Lower lobe of right lung (tissue), 2 donors: Measurements from ENCODE around the gene SEC22A. TPM values are rescaled to one million over a fixed set of nuclear protein-coding genes. Genes with fewer than 3 reads are reported as not detected.
"Not testable (repeated sequence)": the region's sequence is repeated elsewhere in the genome, so short reads cannot be mapped to it uniquely, and the experiment has no call there.

ENCODE experiments used
- ATAC-seq, 2 donors: fragments of 200-7000 bp; cut with Tn5 transposase; one replicate each; pipeline ENCODE4 v1.9.1; 2020 to 2022; ENCODE audit warnings: mild to moderate bottlenecking in 2 of 2, moderate library complexity in 2 of 2
- DNase-seq: peaks from one replicate; pipeline ENCODE4 v3.0.0-alpha.2; 2020
- H3K27ac ChIP-seq: fragments of 200-600 bp; one replicate; pipeline ENCODE4 v1.8.0; 2022
- H3K27me3 ChIP-seq: fragments of 200-600 bp; one replicate; pipeline ENCODE4 v1.8.0; 2022; ENCODE audit warnings: low read depth
- H3K36me3 ChIP-seq: fragments of 200-600 bp; one replicate; pipeline ENCODE4 v1.8.0; 2022; ENCODE audit warnings: mild to moderate bottlenecking
- H3K4me1 ChIP-seq: fragments of 200-600 bp; one replicate; pipeline ENCODE4 v1.8.0; 2022
- H3K4me3 ChIP-seq: fragments of 200-600 bp; one replicate; pipeline ENCODE4 v1.8.0; 2022; ENCODE audit warnings: mild to moderate bottlenecking
- H3K9me3 ChIP-seq: fragments of 200-600 bp; one replicate; pipeline ENCODE4 v1.8.0; 2022
- CTCF ChIP-seq: fragments of 200-600 bp; IDR thresholded peaks from one replicate; pipeline ENCODE4 v1.8.0; 2022; ENCODE audit warnings: antibody characterized with exemption, mild to moderate bottlenecking
- intact Hi-C: fragments of 100-400 bp; cut with DNase I; formaldehyde crosslinking; loops from one replicate; pipeline ENCODE4 v1.11.0; 2022
- total RNA-seq: library from RNA; stranded (reverse); fragmentation: NEBNext Ultra II Directional; extraction: Animal tissue kit (Norgen Biotek cat#: 25700); gene quantifications from one replicate; pipeline ENCODE4 v1.2.1, GENCODE V29; 2021
- donor health status: DM: no; HTN: yes; CAD: no; lungs with severe emphysema.

Gene SEC22A
- total RNA-seq, 1 donor from 2014 or later: 15.5 TPM

- Histone ChIP-seq H3K4me1 (peaks cover 17% of the 10 kb centered on the region), H3K36me3 (no peaks in the 10 kb centered on the region), H3K9me3 (no peaks in the 10 kb centered on the region), H3K4me3 (peak overlapping the region; percentile 94), H3K27me3 (no peaks in the 10 kb centered on the region), H3K27ac (peak overlapping the region; percentile 91)
- TF ChIP-seq CTCF: no peak
- DNase-seq (no peak), ATAC-seq (no peak)
- intact Hi-C loops: no loop called here
These were observed 553 bp upstream of the SEC22A start for GRCh38 chr3:123201223-123201556.

GRCh38 chr3:123202451-123202850 lies 708 bp downstream of the SEC22A start:
- Histone ChIP-seq H3K9me3 (no peaks in the 10 kb centered on the region), H3K4me3 (peak overlapping the region; percentile 94), H3K36me3 (no peaks in the 10 kb centered on the region), H3K27ac (peak overlapping the region; percentile 91), H3K4me1 (peaks cover 17% of the 10 kb centered on the region), H3K27me3 (no peaks in the 10 kb centered on the region)
- intact Hi-C loops: no loop called here
- TF ChIP-seq CTCF: no peak
- ATAC-seq (no peak), DNase-seq (no peak)

GRCh38 chr3:123218990-123219389 lies 17.2 kb downstream of the SEC22A start:
- DNase-seq (no peak), ATAC-seq (no peak)
- intact Hi-C loops: no loop called here
- peaks cover 13% of the 10 kb centered on the region for H3K36me3 ChIP-seq
- no peak overlapping the region for H3K4me3 ChIP-seq
- no peaks in the 10 kb centered on the region for H3K27me3 ChIP-seq
- no peaks in the 10 kb centered on the region for H3K9me3 ChIP-seq
- H3K27ac ChIP-seq: no peak overlapping the region
- no peak for TF ChIP-seq CTCF
- no peaks in the 10 kb centered on the region for H3K4me1 ChIP-seq

GRCh38 chr3:123221369-123221768 lies 19.6 kb downstream of the SEC22A start:
- intact Hi-C loops, H3K4me3 ChIP-seq, H3K9me3 ChIP-seq, H3K27me3 ChIP-seq, ATAC-seq, H3K27ac ChIP-seq, H3K4me1 ChIP-seq, DNase-seq: not testable (repeated sequence)
- H3K36me3 ChIP-seq: peaks cover 23% of the 10 kb centered on the region

GRCh38 chr3:123225016-123225415 lies 23.3 kb downstream of the SEC22A start:
- H3K4me1 ChIP-seq: no peaks in the 10 kb centered on the region
- peaks cover 19% of the 10 kb centered on the region for H3K36me3 ChIP-seq
- H3K27me3 ChIP-seq: no peaks in the 10 kb centered on the region
- no peak overlapping the region for H3K4me3 ChIP-seq
- peaks cover 12% of the 10 kb centered on the region for H3K9me3 ChIP-seq
- TF ChIP-seq CTCF: no peak
- no peak for DNase-seq
- no peak for ATAC-seq
- intact Hi-C loops: no loop called here
- no peak overlapping the region for H3K27ac ChIP-seq

GRCh38 chr3:123226549-123226948 lies 24.8 kb downstream of the SEC22A start:
- intact Hi-C loops: no loop called here
- ATAC-seq: no peak
- Histone ChIP-seq H3K36me3 (peaks cover 19% of the 10 kb centered on the region), H3K9me3 (peaks cover 12% of the 10 kb centered on the region), H3K27me3 (no peaks in the 10 kb centered on the region), H3K4me1 (no peaks in the 10 kb centered on the region), H3K4me3 (no peak overlapping the region), H3K27ac (no peak overlapping the region)
- DNase-seq: no peak
- no peak for TF ChIP-seq CTCF
